B cell (primary cell): Measurements from ENCODE around the gene RBM20. TPM values are rescaled to one million over a fixed set of nuclear protein-coding genes. Genes with fewer than 3 reads are reported as not detected.
"Not testable (repeated sequence)": the region's sequence is repeated elsewhere in the genome, so short reads cannot be mapped to it uniquely, and the experiment has no call there.

Experiments
- ATAC-seq: fragments of 200-7000 bp; cut with Tn5 transposase; one replicate; pipeline ENCODE4 v1.10.0; 2021; ENCODE audit warnings: low read depth, mild to moderate bottlenecking, moderate number of reproducible peaks, moderate library complexity
- CTCF ChIA-PET: fragments of 350-600 bp; sonication (Branson Sonifier 250); formaldehyde crosslinking; loops from one replicate; lab custom pipeline; 2021; ENCODE audit warnings: antibody characterized with exemption, inconsistent platforms; lab: Charles Lee
- POLR2A ChIA-PET: fragments of 350-600 bp; sonication (Branson Sonifier 250); formaldehyde crosslinking; loops from one replicate; lab custom pipeline; 2021; ENCODE audit warnings: antibody characterized with exemption; lab: Charles Lee
- DNase-seq: peaks from one replicate; pipeline ENCODE4 v3.0.0; 2013
- H2AFZ ChIP-seq: 2 replicates; pipeline ENCODE4 v1.6.1; 2012; ENCODE audit warnings: mild to moderate bottlenecking, low read depth, low read length; ENCODE audit not compliant: insufficient read depth, poor library complexity, severe bottlenecking
- H3K27ac ChIP-seq, 2 donors: 1 replicate in 1 of 2; 2 replicates in 1 of 2; pipeline ENCODE4 v1.5.1; 2012 to 2013; ENCODE audit warnings: low read length in 2 of 2, mild to moderate bottlenecking in 2 of 2, moderate library complexity in 1 of 2
- H3K27me3 ChIP-seq, 4 experiments: fragments of 200-600 bp in 1 of 4; sonication (generic) in 1 of 4; replicated peaks in 1 of 4; 1 replicate in 2 of 4; 2 replicates in 2 of 4; pipeline versions ENCODE4 v1.6.1 to v1.7.0; 2013 to 2016; ENCODE audit warnings: low read length in 3 of 4, mild to moderate bottlenecking in 2 of 4, mixed read lengths in 1 of 4, moderate library complexity in 1 of 4; ENCODE audit not compliant: insufficient read depth in 4 of 4, control insufficient read depth in 3 of 4; ENCODE audit errors: control extremely low read depth in 1 of 4
- H3K36me3 ChIP-seq, 2 experiments: replicated peaks in 1 of 2; 1 replicate in 1 of 2; 2 replicates in 1 of 2; pipeline versions ENCODE4 v1.6.1 to v1.7.1; 2013; ENCODE audit warnings: low read length in 1 of 2; ENCODE audit not compliant: insufficient read depth in 2 of 2, control insufficient read depth in 1 of 2; ENCODE audit errors: control extremely low read depth in 1 of 2, extremely low read depth in 1 of 2
- H3K4me1 ChIP-seq, 2 donors: fragments of 200-600 bp in 1 of 2; sonication (generic) in 1 of 2; 1 replicate in 1 of 2; 2 replicates in 1 of 2; pipeline versions ENCODE4 v1.5.1 to v1.6.1; 2013 to 2017; ENCODE audit warnings: low read length in 2 of 2; ENCODE audit not compliant: control insufficient read depth in 2 of 2, insufficient read depth in 2 of 2
- H3K4me2 ChIP-seq: replicated peaks from 2 replicates; pipeline ENCODE3; 2012; ENCODE audit warnings: mild to moderate bottlenecking, low read depth, low read length; ENCODE audit not compliant: poor library complexity, severe bottlenecking
- H3K4me3 ChIP-seq, 5 experiments: fragments of 200-600 bp in 1 of 5; sonication (generic) in 1 of 5; 1 replicate in 3 of 5; 2 replicates in 2 of 5; pipeline versions ENCODE4 v1.5.1 to v1.7.0; 2011 to 2016; ENCODE audit warnings: low read length in 4 of 5, mild to moderate bottlenecking in 4 of 5, low read depth in 2 of 5, control low read depth in 1 of 5, moderate library complexity in 1 of 5; ENCODE audit not compliant: insufficient read depth in 1 of 5; ENCODE audit errors: control extremely low read depth in 1 of 5, extremely low read depth in 1 of 5
- H3K79me2 ChIP-seq: fragments of 200-600 bp; sonication (generic); one replicate; pipeline ENCODE4 v1.6.0; 2016; ENCODE audit warnings: low read length; ENCODE audit not compliant: control insufficient read depth, insufficient read depth
- H3K9ac ChIP-seq: fragments of 200-600 bp; sonication (generic); 2 replicates; pipeline ENCODE4 v1.6.1; 2017; ENCODE audit warnings: mild to moderate bottlenecking, low read length, moderate library complexity
- H3K9me3 ChIP-seq, 3 donors: one replicate each; pipeline versions ENCODE4 v1.6.1 to v1.7.1; 2013; ENCODE audit warnings: low read length in 2 of 3; ENCODE audit not compliant: control insufficient read depth in 2 of 3, insufficient read depth in 1 of 3; ENCODE audit errors: control extremely low read depth in 1 of 3
- H4K20me1 ChIP-seq: 2 replicates; pipeline ENCODE4 v1.6.0; 2012; ENCODE audit warnings: mild to moderate bottlenecking, low read length; ENCODE audit not compliant: insufficient read depth, control insufficient read depth, poor library complexity, severe bottlenecking
- H3K27ac Mint-ChIP-seq: one replicate; pipeline ENCODE4 v1.8.0; 2021; ENCODE audit warnings: mixed read lengths
- H3K27me3 Mint-ChIP-seq: one replicate; pipeline ENCODE4 v1.8.0; 2021; ENCODE audit warnings: mixed read lengths
- H3K4me1 Mint-ChIP-seq: one replicate; pipeline ENCODE4 v1.8.0; 2021; ENCODE audit warnings: mixed read lengths
- H3K4me3 Mint-ChIP-seq: one replicate; pipeline ENCODE4 v1.8.0; 2021; ENCODE audit warnings: mixed read lengths
- H3K9me3 Mint-ChIP-seq: one replicate; pipeline ENCODE4 v1.8.0; 2022; ENCODE audit warnings: mixed read lengths; ENCODE audit not compliant: insufficient read depth
- EZH2 ChIP-seq: IDR thresholded peaks from 2 replicates; pipeline ENCODE4 v1.6.1; 2012; ENCODE audit warnings: borderline replicate concordance, low read depth, mild to moderate bottlenecking, moderate library complexity, low read length; ENCODE audit not compliant: insufficient read depth, poor library complexity, severe bottlenecking
- WGBS: methylation state at CpG from one replicate; pipeline ENCODE4 v1.1.5; 2013; ENCODE audit warnings: missing lambda C conversion rate; ENCODE audit not compliant: insufficient coverage; 5-methylcytosine and 5-hydroxymethylcytosine counted together
- intact Hi-C: fragments of 100-400 bp; cut with micrococcal nuclease; formaldehyde crosslinking; loops from one replicate; pipeline ENCODE4 v1.10.0; 2022
- polyA plus RNA-seq: library from polyadenylated mRNA; depleted of rRNA; stranded (reverse); fragments of >200 nt; gene quantifications from 2 replicates; pipeline ENCODE4 v1.2.3, GENCODE V29; 2012
- total RNA-seq, 2 donors: library from RNA; stranded (reverse); fragments of 120-200 nt in 1 of 2; gene quantifications; 1 replicate in 1 of 2; 2 replicates in 1 of 2; pipeline versions ENCODE4 v1.2.3 to v1.2.4, GENCODE V29; 2013 to 2022
- TF ChIP-seq, protein P1 (sequence below): fragments of 200-600 bp; IDR thresholded peaks from one replicate; pipeline ENCODE4 v1.8.0; 2022; ENCODE audit warnings: antibody characterized with exemption, mild to moderate bottlenecking

RBM20 gene
- total and polyA plus RNA-seq, 2 donors (not counting 1 experiment from before 2014, with no cell fraction given): not detected

DNA sequence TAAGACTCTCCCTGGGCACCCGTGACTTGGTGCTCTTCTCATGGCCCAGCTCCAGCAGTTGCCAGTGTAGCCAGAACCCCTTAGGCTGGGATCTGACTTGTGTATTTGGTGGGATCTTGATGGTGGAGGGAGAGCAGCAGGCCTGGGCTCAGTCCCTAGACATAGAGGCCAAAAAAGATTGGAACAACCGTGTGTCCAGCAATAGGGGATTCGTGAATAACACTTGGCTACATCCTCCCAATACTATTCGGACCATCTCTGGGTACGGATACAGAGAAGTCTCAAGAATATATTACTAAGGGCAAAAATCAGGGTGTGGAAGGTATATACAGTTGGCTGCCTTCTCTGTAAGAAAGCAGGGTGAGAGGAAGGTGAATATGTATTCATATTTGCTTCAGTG is 17.2 kb downstream of the RBM20 start:
- Histone ChIP-seq H3K4me1 (no peaks in the 10 kb centered on the region), H3K9ac (no peak overlapping the region), H3K9me3 (no peaks in the 10 kb centered on the region), H3K79me2 (no peaks in the 10 kb centered on the region), H3K27ac (no peak overlapping the region), H3K36me3 (no peaks in the 10 kb centered on the region), H3K4me2 (no peak overlapping the region), H3K4me3 (no peak overlapping the region), H2AFZ (no peak overlapping the region), H4K20me1 (no peaks in the 10 kb centered on the region), H3K27me3 (peaks cover 0 to 3% (median 1%) of the 10 kb centered on the region in 4 experiments)
- ChIA-PET CTCF (interaction anchor here (0.8 kb wide), 1 partner anchor 10 kb away, joined by 3 read pairs; no protein-coding TSS in a partner anchor), POLR2A (no interaction called here)
- Mint-ChIP-seq H3K4me3 (no peak overlapping the region), H3K27ac (no peak overlapping the region), H3K27me3 (peaks cover 17% of the 10 kb centered on the region), H3K9me3 (no peaks in the 10 kb centered on the region), H3K4me1 (peaks cover 3% of the 10 kb centered on the region)
- WGBS: 46% methylated on average over 2 of the region's 5 CpGs
- ATAC-seq: no peak
- intact Hi-C loops: no loop called here
- TF ChIP-seq, protein P1, sequence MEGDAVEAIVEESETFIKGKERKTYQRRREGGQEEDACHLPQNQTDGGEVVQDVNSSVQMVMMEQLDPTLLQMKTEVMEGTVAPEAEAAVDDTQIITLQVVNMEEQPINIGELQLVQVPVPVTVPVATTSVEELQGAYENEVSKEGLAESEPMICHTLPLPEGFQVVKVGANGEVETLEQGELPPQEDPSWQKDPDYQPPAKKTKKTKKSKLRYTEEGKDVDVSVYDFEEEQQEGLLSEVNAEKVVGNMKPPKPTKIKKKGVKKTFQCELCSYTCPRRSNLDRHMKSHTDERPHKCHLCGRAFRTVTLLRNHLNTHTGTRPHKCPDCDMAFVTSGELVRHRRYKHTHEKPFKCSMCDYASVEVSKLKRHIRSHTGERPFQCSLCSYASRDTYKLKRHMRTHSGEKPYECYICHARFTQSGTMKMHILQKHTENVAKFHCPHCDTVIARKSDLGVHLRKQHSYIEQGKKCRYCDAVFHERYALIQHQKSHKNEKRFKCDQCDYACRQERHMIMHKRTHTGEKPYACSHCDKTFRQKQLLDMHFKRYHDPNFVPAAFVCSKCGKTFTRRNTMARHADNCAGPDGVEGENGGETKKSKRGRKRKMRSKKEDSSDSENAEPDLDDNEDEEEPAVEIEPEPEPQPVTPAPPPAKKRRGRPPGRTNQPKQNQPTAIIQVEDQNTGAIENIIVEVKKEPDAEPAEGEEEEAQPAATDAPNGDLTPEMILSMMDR: no peak
- TF ChIP-seq EZH2: no peak
- DNase-seq: no peak

DNA sequence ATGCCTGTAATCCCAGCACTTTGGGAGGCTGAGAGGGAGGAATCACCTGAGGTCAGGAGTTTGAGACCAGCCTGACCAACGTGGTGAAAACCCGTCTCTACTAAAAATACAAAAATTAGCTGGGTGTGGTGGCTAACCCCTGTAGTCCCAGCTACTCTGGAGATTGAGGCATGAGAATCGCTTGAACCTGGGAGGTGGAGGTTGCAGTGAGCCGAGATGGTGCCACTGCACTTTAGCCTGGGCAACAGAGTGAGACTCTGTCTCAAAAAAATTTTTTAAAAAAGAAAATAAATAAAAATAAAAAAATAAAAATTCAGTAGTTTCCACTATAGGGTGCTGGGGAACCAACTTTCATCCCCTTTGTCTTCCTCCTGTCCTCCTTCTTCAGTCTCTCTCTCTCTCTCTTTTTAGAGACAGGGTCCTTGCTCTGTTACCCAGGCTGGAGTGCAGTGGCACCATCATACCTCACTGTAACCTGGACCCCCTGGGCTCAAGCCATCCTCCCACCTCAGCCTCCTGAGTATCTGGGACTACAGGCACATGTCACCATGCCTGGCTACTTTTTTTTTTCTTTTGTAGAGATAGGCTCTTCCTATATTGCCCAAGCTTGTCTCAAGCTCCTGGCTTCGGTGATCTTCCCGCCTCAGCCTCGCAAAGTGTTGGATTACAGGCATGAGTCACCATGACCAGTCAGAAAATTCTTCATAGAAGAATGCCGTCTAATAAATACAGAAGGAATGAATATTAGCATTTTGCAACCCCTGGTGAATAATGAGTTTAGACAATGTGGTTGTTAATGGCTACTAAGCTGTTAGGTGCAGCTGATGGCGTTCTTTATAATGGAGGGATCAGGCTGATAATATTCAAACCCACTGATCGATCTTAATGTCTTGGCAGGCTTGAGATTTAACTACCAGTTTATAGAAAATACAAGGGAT is 20.6 kb downstream of the RBM20 start:
- ChIA-PET CTCF (interaction anchor here (0.7 kb wide), 1 partner anchor 8 kb away, joined by 3 read pairs; no protein-coding TSS in a partner anchor), POLR2A (no interaction called here)
- no peak overlapping the region for H3K9ac ChIP-seq
- Mint-ChIP-seq H3K9me3 (no peaks in the 10 kb centered on the region), H3K4me3 (no peak overlapping the region), H3K27me3 (peaks cover 28% of the 10 kb centered on the region), H3K4me1 (peaks cover 3% of the 10 kb centered on the region), H3K27ac (no peak overlapping the region)
- H3K36me3 ChIP-seq: no peaks in the 10 kb centered on the region
- intact Hi-C loops: no loop called here
- H3K27me3 ChIP-seq: peaks cover 0 to 3% (median 0%) of the 10 kb centered on the region in 4 experiments
- H3K9me3 ChIP-seq: no peaks in the 10 kb centered on the region
- TF ChIP-seq, protein P1: no peak
- TF ChIP-seq EZH2: no peak
- no peak overlapping the region for H3K27ac ChIP-seq
- no peak overlapping the region for H3K4me2 ChIP-seq
- H2AFZ ChIP-seq: no peak overlapping the region
- no peak for ATAC-seq
- no peak for DNase-seq
- no peaks in the 10 kb centered on the region for H4K20me1 ChIP-seq
- WGBS: no CpG with 5 or more reads among the region's 10 CpGs
- H3K79me2 ChIP-seq: no peaks in the 10 kb centered on the region
- no peak overlapping the region for H3K4me3 ChIP-seq
- no peaks in the 10 kb centered on the region for H3K4me1 ChIP-seq

- ATAC-seq, H3K9me3 ChIP-seq, H3K36me3 ChIP-seq, H3K79me2 ChIP-seq, H3K4me2 ChIP-seq, H3K27me3 ChIP-seq, H3K4me1 ChIP-seq, H3K4me3 Mint-ChIP-seq, H3K27ac ChIP-seq, H3K4me1 Mint-ChIP-seq, H3K4me3 ChIP-seq, H4K20me1 ChIP-seq, H2AFZ ChIP-seq, intact Hi-C loops, H3K27ac Mint-ChIP-seq, DNase-seq, H3K9ac ChIP-seq, H3K9me3 Mint-ChIP-seq, POLR2A ChIA-PET, CTCF ChIA-PET: not testable (repeated sequence)
- WGBS: 50% methylated on average over 1 of the region's 2 CpGs
- peaks cover 36% of the 10 kb centered on the region for H3K27me3 Mint-ChIP-seq
These were observed 22.1 kb downstream of the RBM20 start for GRCh38 chr10:110666259-110666658.
